KMS-11 (cell line): ENCODE measurements around the gene RBBP8NL.

ENCODE experiments used
- H2AFZ ChIP-seq: fragments of 200-600 bp; sonication (generic); 2 replicates; pipeline ENCODE4 v1.6.1; 2016; ENCODE audit warnings: antibody characterized with exemption, mixed run types, low read depth
- H3K27ac ChIP-seq: fragments of 200-600 bp; sonication (generic); 2 replicates; pipeline ENCODE4 v1.6.1; 2016; ENCODE audit warnings: mild to moderate bottlenecking, mixed run types
- H3K27me3 ChIP-seq: fragments of 200-600 bp; sonication (generic); 2 replicates; pipeline ENCODE4 v1.6.1; 2017; ENCODE audit warnings: mild to moderate bottlenecking, low read depth, mixed run types, moderate library complexity; ENCODE audit not compliant: insufficient read depth
- H3K36me3 ChIP-seq: fragments of 200-600 bp; sonication (generic); 2 replicates; pipeline ENCODE4 v1.6.1; 2017; ENCODE audit warnings: mild to moderate bottlenecking, mixed run types; ENCODE audit not compliant: insufficient read depth
- H3K4me1 ChIP-seq: fragments of 200-600 bp; sonication (generic); 2 replicates; pipeline ENCODE4 v1.6.1; 2016; ENCODE audit warnings: mild to moderate bottlenecking, low read depth, mixed run types; ENCODE audit not compliant: poor library complexity, severe bottlenecking
- H3K4me2 ChIP-seq: fragments of 200-600 bp; sonication (generic); 2 replicates; pipeline ENCODE4 v1.7.0; 2016; ENCODE audit warnings: mild to moderate bottlenecking, mixed run types
- H3K4me3 ChIP-seq: fragments of 200-600 bp; sonication (generic); IDR thresholded peaks from 2 replicates; pipeline ENCODE4 v1.6.1; 2017; ENCODE audit warnings: low read depth, low read length, mixed read lengths; ENCODE audit not compliant: insufficient read depth
- H3K79me2 ChIP-seq: fragments of 200-600 bp; sonication (generic); 2 replicates; pipeline ENCODE4 v1.6.1; 2016; ENCODE audit warnings: low read depth, mixed run types; ENCODE audit not compliant: insufficient read depth
- H3K9ac ChIP-seq: fragments of 200-600 bp; sonication (generic); 2 replicates; pipeline ENCODE4 v1.6.1; 2016; ENCODE audit warnings: mild to moderate bottlenecking, mixed run types
- H4K20me1 ChIP-seq: fragments of 200-600 bp; sonication (generic); 2 replicates; pipeline ENCODE4 v1.6.1; 2016; ENCODE audit warnings: mild to moderate bottlenecking, mixed run types; ENCODE audit not compliant: insufficient read depth
- CTCF ChIP-seq: fragments of 200-600 bp; sonication (generic); conservative IDR thresholded peaks from 2 replicates; pipeline ENCODE4 v1.6.1; 2017; ENCODE audit warnings: low read depth, mild to moderate bottlenecking, antibody characterized with exemption, low read length, moderate library complexity, mixed read lengths

Gene RBBP8NL

GRCh38 chr20:62418709-62419487 is 8.4 kb downstream of the RBBP8NL start:
- Histone ChIP-seq H3K79me2 (no peaks in the 10 kb centered on the region), H3K9ac (no peak overlapping the region), H4K20me1 (no peaks in the 10 kb centered on the region), H3K27ac (no peak overlapping the region), H2AFZ (no peak overlapping the region), H3K27me3 (peaks cover 90% of the 10 kb centered on the region), H3K4me2 (no peak overlapping the region), H3K4me3 (no peak overlapping the region), H3K4me1 (no peaks in the 10 kb centered on the region), H3K36me3 (no peaks in the 10 kb centered on the region)
- TF ChIP-seq CTCF: no peak

GRCh38 chr20:62417981-62418708 is 9.2 kb downstream of the RBBP8NL start:
- no peak overlapping the region for H3K4me3 ChIP-seq
- H3K27me3 ChIP-seq: peaks cover 87% of the 10 kb centered on the region
- H3K27ac ChIP-seq: no peak overlapping the region
- no peaks in the 10 kb centered on the region for H3K36me3 ChIP-seq
- H3K4me1 ChIP-seq: no peaks in the 10 kb centered on the region
- TF ChIP-seq CTCF: no peak
- H3K9ac ChIP-seq: no peak overlapping the region
- no peaks in the 10 kb centered on the region for H3K79me2 ChIP-seq
- H3K4me2 ChIP-seq: no peak overlapping the region
- H4K20me1 ChIP-seq: no peaks in the 10 kb centered on the region
- H2AFZ ChIP-seq: no peak overlapping the region

- H3K27me3 ChIP-seq: peaks cover 89% of the 10 kb centered on the region
- no peak overlapping the region for H2AFZ ChIP-seq
- no peaks in the 10 kb centered on the region for H3K36me3 ChIP-seq
- no peak for TF ChIP-seq CTCF
- no peaks in the 10 kb centered on the region for H4K20me1 ChIP-seq
- H3K9ac ChIP-seq: no peak overlapping the region
- no peak overlapping the region for H3K4me3 ChIP-seq
- H3K79me2 ChIP-seq: no peaks in the 10 kb centered on the region
- H3K27ac ChIP-seq: no peak overlapping the region
- H3K4me1 ChIP-seq: no peaks in the 10 kb centered on the region
- H3K4me2 ChIP-seq: no peak overlapping the region
Observed at GRCh38 chr20:62416651-62417637, 10.4 kb downstream of the RBBP8NL start.

- H3K27ac ChIP-seq: no peak overlapping the region
- no peaks in the 10 kb centered on the region for H3K79me2 ChIP-seq
- H3K4me2 ChIP-seq: no peak overlapping the region
- H3K36me3 ChIP-seq: no peaks in the 10 kb centered on the region
- TF ChIP-seq CTCF: no peak
- H3K9ac ChIP-seq: no peak overlapping the region
- H3K4me1 ChIP-seq: no peaks in the 10 kb centered on the region
- H2AFZ ChIP-seq: no peak overlapping the region
- no peak overlapping the region for H3K4me3 ChIP-seq
- no peaks in the 10 kb centered on the region for H4K20me1 ChIP-seq
- H3K27me3 ChIP-seq: peaks cover 85% of the 10 kb centered on the region
Observed at GRCh38 chr20:62415354-62416111, 11.8 kb downstream of the RBBP8NL start.
